Measurements from ENCODE around the gene DUOX1. TPM values are rescaled to one million over a fixed set of nuclear protein-coding genes. Genes with fewer than 3 reads are reported as not detected.
A peak's percentile ranks its signal among the peaks of the same experiment; 100 is the strongest.

DUOX1 gene
- polyA plus RNA-seq, 1 donor (not counting 4 experiments of a cell fraction or from before 2014, with no cell fraction given) = 16.3 TPM

DNA sequence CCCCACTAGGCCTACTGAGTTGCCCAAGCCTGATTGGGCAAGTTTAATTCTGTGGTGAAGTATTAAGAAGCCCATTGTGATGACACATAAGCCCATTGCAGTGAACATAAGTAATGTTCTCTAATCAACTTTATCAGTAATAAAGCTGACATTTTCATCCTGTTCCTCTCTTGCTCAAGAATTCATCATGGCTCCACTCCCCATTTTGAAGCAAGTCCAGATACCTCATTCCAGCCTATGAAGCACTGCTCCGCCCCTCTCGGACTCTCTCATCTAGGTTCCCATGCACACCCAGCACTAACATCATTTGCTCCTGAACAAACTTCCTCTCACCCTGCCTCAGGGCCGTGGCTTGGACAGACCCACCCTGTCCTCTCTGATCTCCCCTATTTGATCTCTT, 47.5 kb downstream of the DUOX1 start:
- H3K4me2 ChIP-seq (ENCODE audit: control insufficient read depth, extremely low read depth, insufficient read depth, low read depth, low read length) = no peak overlapping the region
- H3K9me3 ChIP-seq (ENCODE audit: control insufficient read depth, low read depth, low read length) = no peaks in the 10 kb centered on the region
- H3K4me3 ChIP-seq (ENCODE audit: control insufficient read depth in 2 of 3, extremely low read depth in 1 of 3, insufficient read depth in 2 of 3, low read depth in 1 of 3, low read length in 3 of 3) = no peak overlapping the region
- no peaks in the 10 kb centered on the region for H3K27me3 ChIP-seq (ENCODE audit: control insufficient read depth, extremely low read depth, insufficient read depth, low read length)
- H3K27ac ChIP-seq (ENCODE audit: control insufficient read depth, insufficient read depth, low read length) = no peak overlapping the region
- no peaks in the 10 kb centered on the region for H4K20me1 ChIP-seq (ENCODE audit: control insufficient read depth, extremely low read depth, insufficient read depth, low read length)
- H2AFZ ChIP-seq (ENCODE audit: control insufficient read depth, low read length) = no peak overlapping the region
- no peaks in the 10 kb centered on the region for H3K79me2 ChIP-seq (ENCODE audit: control insufficient read depth, insufficient read depth, low read length)
- DNase-seq (ENCODE audit: low read depth, low spot score) = no peak
- FAIRE-seq = no peak
- H3K36me3 ChIP-seq (ENCODE audit: control insufficient read depth in 2 of 2, extremely low read depth in 1 of 2, insufficient read depth in 2 of 2, low read length in 2 of 2) = no peaks in the 10 kb centered on the region
- H3K9me1 ChIP-seq (ENCODE audit: control insufficient read depth, extremely low read depth, insufficient read depth, low read length) = no peaks in the 10 kb centered on the region
- H3K9ac ChIP-seq (ENCODE audit: control insufficient read depth, extremely low read depth, insufficient read depth, low read length) = no peak overlapping the region
- dilution Hi-C loops (cut with MboI; ENCODE audit: extremely low pct_ligation_motif_present, low sequenced_read_pairs) = no loop called here
- H3K4me1 ChIP-seq (ENCODE audit: control insufficient read depth, extremely low read depth, insufficient read depth, low read length) = no peaks in the 10 kb centered on the region
- TF ChIP-seq EZH2 (IDR thresholded peaks at IDR 0.05; ENCODE audit: low read length) = no peak
- TF ChIP-seq, protein P1, sequence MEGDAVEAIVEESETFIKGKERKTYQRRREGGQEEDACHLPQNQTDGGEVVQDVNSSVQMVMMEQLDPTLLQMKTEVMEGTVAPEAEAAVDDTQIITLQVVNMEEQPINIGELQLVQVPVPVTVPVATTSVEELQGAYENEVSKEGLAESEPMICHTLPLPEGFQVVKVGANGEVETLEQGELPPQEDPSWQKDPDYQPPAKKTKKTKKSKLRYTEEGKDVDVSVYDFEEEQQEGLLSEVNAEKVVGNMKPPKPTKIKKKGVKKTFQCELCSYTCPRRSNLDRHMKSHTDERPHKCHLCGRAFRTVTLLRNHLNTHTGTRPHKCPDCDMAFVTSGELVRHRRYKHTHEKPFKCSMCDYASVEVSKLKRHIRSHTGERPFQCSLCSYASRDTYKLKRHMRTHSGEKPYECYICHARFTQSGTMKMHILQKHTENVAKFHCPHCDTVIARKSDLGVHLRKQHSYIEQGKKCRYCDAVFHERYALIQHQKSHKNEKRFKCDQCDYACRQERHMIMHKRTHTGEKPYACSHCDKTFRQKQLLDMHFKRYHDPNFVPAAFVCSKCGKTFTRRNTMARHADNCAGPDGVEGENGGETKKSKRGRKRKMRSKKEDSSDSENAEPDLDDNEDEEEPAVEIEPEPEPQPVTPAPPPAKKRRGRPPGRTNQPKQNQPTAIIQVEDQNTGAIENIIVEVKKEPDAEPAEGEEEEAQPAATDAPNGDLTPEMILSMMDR (optimal IDR thresholded peaks at IDR 0.05 in 1 of 3, IDR thresholded peaks at IDR 0.05 in 1 of 3, conservative IDR thresholded peaks at IDR 0.05 in 1 of 3; ENCODE audit: extremely low read depth in 1 of 3, insufficient read depth in 2 of 3, low read length in 3 of 3) = no peak

DNA sequence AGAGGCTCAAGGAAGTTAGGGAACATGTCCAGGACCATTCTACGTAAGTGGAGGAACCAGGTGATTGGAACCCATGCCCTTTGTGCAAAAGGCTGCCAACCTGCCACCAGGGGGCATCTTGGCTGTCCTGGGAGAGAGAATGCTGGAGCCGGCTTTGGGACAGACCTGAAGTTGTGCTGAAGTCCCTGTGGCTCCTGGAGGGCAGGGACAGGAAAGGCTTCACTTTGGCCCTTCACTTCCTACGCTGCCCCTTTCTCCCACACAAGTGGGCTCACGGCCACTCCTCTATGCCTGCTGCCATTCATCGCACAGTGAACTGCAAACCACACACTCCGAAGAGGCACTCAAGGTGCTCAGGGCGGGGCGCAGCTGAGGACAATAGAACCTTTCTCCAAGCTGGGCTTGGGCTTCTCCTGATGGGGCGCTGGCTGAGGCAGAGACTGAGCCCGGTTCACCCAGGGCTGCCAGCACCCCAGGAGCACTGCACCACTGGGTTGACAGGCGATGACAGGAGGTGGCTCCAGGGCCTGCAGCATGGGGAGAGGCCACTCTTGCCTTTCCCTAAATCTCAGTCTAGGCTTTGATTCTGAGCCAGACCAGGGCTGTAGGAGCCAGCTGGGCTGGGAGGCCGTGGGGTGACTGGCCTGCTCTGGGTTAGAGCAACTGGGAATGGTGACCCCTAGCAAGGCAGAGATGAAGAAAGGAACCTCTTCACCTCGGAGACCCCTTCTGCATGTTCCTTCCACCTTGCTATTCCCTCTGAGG, 49.6 kb downstream of the DUOX1 start:
- Histone ChIP-seq H3K4me2 (ENCODE audit: control insufficient read depth, extremely low read depth, insufficient read depth, low read depth, low read length) (no peak overlapping the region), H3K9me1 (ENCODE audit: control insufficient read depth, extremely low read depth, insufficient read depth, low read length) (no peaks in the 10 kb centered on the region), H3K4me1 (ENCODE audit: control insufficient read depth, extremely low read depth, insufficient read depth, low read length) (no peaks in the 10 kb centered on the region), H3K4me3 (ENCODE audit: control insufficient read depth in 2 of 3, extremely low read depth in 1 of 3, insufficient read depth in 2 of 3, low read depth in 1 of 3, low read length in 3 of 3) (no peak overlapping the region), H4K20me1 (ENCODE audit: control insufficient read depth, extremely low read depth, insufficient read depth, low read length) (no peaks in the 10 kb centered on the region), H3K27ac (ENCODE audit: control insufficient read depth, insufficient read depth, low read length) (no peak overlapping the region), H3K27me3 (ENCODE audit: control insufficient read depth, extremely low read depth, insufficient read depth, low read length) (no peaks in the 10 kb centered on the region), H2AFZ (ENCODE audit: control insufficient read depth, low read length) (no peak overlapping the region), H3K9me3 (ENCODE audit: control insufficient read depth, low read depth, low read length) (no peaks in the 10 kb centered on the region), H3K79me2 (ENCODE audit: control insufficient read depth, insufficient read depth, low read length) (no peaks in the 10 kb centered on the region), H3K9ac (ENCODE audit: control insufficient read depth, extremely low read depth, insufficient read depth, low read length) (no peak overlapping the region), H3K36me3 (ENCODE audit: control insufficient read depth in 2 of 2, extremely low read depth in 1 of 2, insufficient read depth in 2 of 2, low read length in 2 of 2) (no peaks in the 10 kb centered on the region)
- FAIRE-seq (no peak), DNase-seq (ENCODE audit: low read depth, low spot score) (no peak)
- dilution Hi-C loops (cut with MboI; ENCODE audit: extremely low pct_ligation_motif_present, low sequenced_read_pairs) = no loop called here
- TF ChIP-seq, protein P1 (optimal IDR thresholded peaks at IDR 0.05 in 1 of 3, IDR thresholded peaks at IDR 0.05 in 1 of 3, conservative IDR thresholded peaks at IDR 0.05 in 1 of 3; ENCODE audit: extremely low read depth in 1 of 3, insufficient read depth in 2 of 3, low read length in 3 of 3) = peak; percentile 51 to 60 (median 58)
- no peak for TF ChIP-seq EZH2 (IDR thresholded peaks at IDR 0.05; ENCODE audit: low read length)

Measured in keratinocyte (primary cell).